ENCODE results near the gene PHLDB3. TPM values are rescaled to one million over a fixed set of nuclear protein-coding genes. Genes with fewer than 3 reads are reported as not detected.

The PHLDB3 gene
- total RNA-seq, 4 donors from 2014 or later, result 45.3 to 92.8 (median 61.9) TPM

- Histone ChIP-seq H3K36me3 (peaks cover 0 to 74% (median 0%) of the 10 kb centered on the region in 3 donors), H3K27me3 (no peaks in the 10 kb centered on the region), H3K4me3 (no peak overlapping the region), H3K4me1 (peaks cover 0 to 29% (median 10%) of the 10 kb centered on the region in 3 donors), H3K27ac (no peak overlapping the region), H3K9me3 (no peaks in the 10 kb centered on the region)
- TF ChIP-seq CTCF (IDR thresholded peaks at IDR 0.05) (no peak), POLR2A (IDR thresholded peaks at IDR 0.05) (no peak)
- no peak for DNase-seq
- intact Hi-C loops (cut with DNase I), result no loop called here
- WGBS, 2 donors, result 91 to 94% methylated on average over 3 of the region's 3 CpGs
Measured at GRCh38 chr19:43478323-43478722, 26.2 kb downstream of the PHLDB3 start.

- DNase-seq, result no peak
- intact Hi-C loops (cut with DNase I), result no loop called here
- Histone ChIP-seq H3K9me3 (no peaks in the 10 kb centered on the region), H3K4me1 (peaks cover 0 to 47% (median 10%) of the 10 kb centered on the region in 3 donors), H3K36me3 (peaks cover 0 to 57% (median 0%) of the 10 kb centered on the region in 3 donors), H3K27me3 (no peaks in the 10 kb centered on the region), H3K4me3 (no peak overlapping the region), H3K27ac (peak overlapping the region in 2 of 4 donors; percentile 90 to 92)
- TF ChIP-seq POLR2A (IDR thresholded peaks at IDR 0.05), result no peak
- no peak for TF ChIP-seq CTCF (IDR thresholded peaks at IDR 0.05)
Measured at GRCh38 chr19:43476606-43477005, 27.9 kb downstream of the PHLDB3 start.

GRCh38 chr19:43474986-43475705 is 29.4 kb downstream of the PHLDB3 start:
- TF ChIP-seq CTCF (IDR thresholded peaks at IDR 0.05) (no peak), POLR2A (IDR thresholded peaks at IDR 0.05) (peak in 1 of 4 donors; percentile 69)
- Histone ChIP-seq H3K36me3 (peaks cover 0 to 42% (median 0%) of the 10 kb centered on the region in 3 donors), H3K27me3 (no peaks in the 10 kb centered on the region), H3K9me3 (no peaks in the 10 kb centered on the region), H3K27ac (peak overlapping the region; percentile 69 to 92 (median 86)), H3K4me3 (peak overlapping the region; percentile 20 to 62 (median 42)), H3K4me1 (peaks cover 0 to 61% (median 14%) of the 10 kb centered on the region in 3 donors)
- WGBS, 2 donors, result 12 to 16% methylated on average over 13 to 15 of the region's 46 CpGs
- DNase-seq, result peak; percentile 12
- intact Hi-C loops (cut with DNase I), result no loop called here

GRCh38 chr19:43474487-43474886 is 30.1 kb downstream of the PHLDB3 start:
- DNase-seq, result no peak
- intact Hi-C loops (cut with DNase I), result no loop called here
- Histone ChIP-seq H3K4me3 (peak overlapping the region in 3 of 4 donors; percentile 38 to 62 (median 45)), H3K4me1 (peaks cover 0 to 68% (median 14%) of the 10 kb centered on the region in 3 donors), H3K27ac (peak overlapping the region; percentile 69 to 92 (median 86)), H3K36me3 (peaks cover 0 to 37% (median 0%) of the 10 kb centered on the region in 3 donors), H3K27me3 (no peaks in the 10 kb centered on the region), H3K9me3 (no peaks in the 10 kb centered on the region)
- 52 to 67% methylated on average over 4 of the region's 4 CpGs for WGBS, 2 donors
- no peak for TF ChIP-seq CTCF (IDR thresholded peaks at IDR 0.05)
- no peak for TF ChIP-seq POLR2A (IDR thresholded peaks at IDR 0.05)

DNA sequence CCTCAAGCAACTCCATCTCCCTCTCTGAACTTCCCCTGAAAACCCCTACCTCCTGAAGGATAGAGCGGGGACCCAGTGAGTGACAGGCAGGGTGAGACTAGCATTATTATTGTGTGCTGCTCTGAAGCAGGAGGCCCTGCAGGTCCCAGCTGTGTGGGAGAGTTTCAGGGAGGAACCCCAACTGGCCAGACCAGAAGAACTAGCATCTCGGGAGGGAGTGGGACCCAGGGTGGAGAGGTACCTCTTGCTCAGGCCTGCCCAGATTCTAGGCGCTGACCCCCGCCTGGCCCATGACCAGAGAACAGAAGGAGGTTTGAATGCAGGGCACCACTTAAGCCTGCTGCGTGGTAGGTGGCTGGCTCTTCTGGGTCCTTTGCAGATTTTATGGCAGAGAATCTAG is 33.5 kb downstream of the PHLDB3 start:
- H3K4me1 ChIP-seq, result peaks cover 12 to 99% (median 35%) of the 10 kb centered on the region in 3 donors
- intact Hi-C loops (cut with DNase I), result no loop called here
- peak overlapping the region; percentile 76 to 92 (median 88) for H3K27ac ChIP-seq
- peaks cover 0 to 4% (median 0%) of the 10 kb centered on the region in 3 donors for H3K36me3 ChIP-seq
- no peak for DNase-seq
- no peak overlapping the region for H3K4me3 ChIP-seq
- no peak for TF ChIP-seq CTCF (IDR thresholded peaks at IDR 0.05)
- TF ChIP-seq POLR2A (IDR thresholded peaks at IDR 0.05), result no peak
- 30 to 40% methylated on average over 2 to 5 of the region's 5 CpGs for WGBS, 2 donors
- H3K27me3 ChIP-seq, result no peaks in the 10 kb centered on the region
- no peaks in the 10 kb centered on the region for H3K9me3 ChIP-seq

Measured in esophagus squamous epithelium (tissue), 5 donors.